ENCODE data around the gene TBXT. TPM values are rescaled to one million over a fixed set of nuclear protein-coding genes. Genes with fewer than 3 reads are reported as not detected.
"Not testable (repeated sequence)": the region's sequence is repeated elsewhere in the genome, so short reads cannot be mapped to it uniquely, and the experiment has no call there.

TBXT gene
- polyA plus RNA-seq, 6 donors from 2014 or later: not detected

DNA sequence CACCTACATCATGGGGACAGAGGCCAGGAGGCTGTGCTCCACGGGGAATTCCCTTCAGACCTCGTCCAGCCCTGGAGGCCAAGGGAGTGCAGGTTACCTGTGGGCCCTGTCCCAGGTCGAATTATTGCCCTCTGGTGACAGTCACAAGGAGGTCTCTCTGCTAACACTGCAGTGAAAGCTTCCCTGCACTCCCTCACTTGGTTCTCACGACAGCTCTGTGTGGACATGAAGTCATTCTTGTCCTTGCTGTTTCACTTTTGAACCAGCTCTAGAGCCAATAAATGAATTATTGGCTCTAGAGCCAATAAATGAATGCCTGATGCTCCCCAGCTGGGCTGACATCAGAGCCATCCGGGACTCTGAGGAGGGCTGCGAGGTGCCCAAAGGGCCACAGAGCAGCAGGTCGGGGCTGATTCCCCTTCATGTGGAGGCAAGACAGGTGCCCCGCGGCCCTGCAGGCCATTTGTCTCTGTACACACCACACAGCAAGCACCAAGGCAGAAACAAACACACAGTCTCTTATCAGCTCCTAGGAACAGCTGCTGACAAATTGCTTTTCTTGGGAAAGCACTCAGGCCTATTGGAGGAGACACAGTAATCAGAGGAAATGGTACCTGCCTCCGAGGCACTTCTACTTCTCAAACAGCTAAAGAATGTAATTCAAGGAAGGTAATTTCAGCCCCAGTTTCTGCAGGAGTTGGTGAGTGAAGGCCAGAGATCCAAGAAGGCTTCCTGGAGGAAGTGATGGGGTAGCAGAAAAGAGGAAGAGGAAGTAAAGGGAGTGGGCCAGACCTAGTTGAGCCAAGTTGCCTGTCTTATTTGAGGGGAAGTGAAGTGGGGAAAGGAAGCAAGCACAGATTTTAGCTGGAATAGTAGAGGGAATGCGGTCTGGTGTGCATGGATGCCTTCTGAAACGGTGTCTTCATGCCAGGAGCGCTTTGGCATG, 27.5 kb upstream of the TBXT start:
- H3K27me3 Mint-ChIP-seq: peaks cover 0 to 7% (median 6%) of the 10 kb centered on the region in 3 donors
- ATAC-seq (ENCODE audit: low read depth in 2 of 2): no peak
- H3K4me3 Mint-ChIP-seq: peak overlapping the region in 1 of 8 donors; percentile 76
- H3K27ac Mint-ChIP-seq: peak overlapping the region; percentile 4 to 83 (median 50)
- no peak for DNase-seq
- H3K4me1 Mint-ChIP-seq: peaks cover 8 to 22% (median 17%) of the 10 kb centered on the region in 3 donors
- H3K36me3 Mint-ChIP-seq: no peaks in the 10 kb centered on the region
- H3K9me3 Mint-ChIP-seq: no peaks in the 10 kb centered on the region

DNA sequence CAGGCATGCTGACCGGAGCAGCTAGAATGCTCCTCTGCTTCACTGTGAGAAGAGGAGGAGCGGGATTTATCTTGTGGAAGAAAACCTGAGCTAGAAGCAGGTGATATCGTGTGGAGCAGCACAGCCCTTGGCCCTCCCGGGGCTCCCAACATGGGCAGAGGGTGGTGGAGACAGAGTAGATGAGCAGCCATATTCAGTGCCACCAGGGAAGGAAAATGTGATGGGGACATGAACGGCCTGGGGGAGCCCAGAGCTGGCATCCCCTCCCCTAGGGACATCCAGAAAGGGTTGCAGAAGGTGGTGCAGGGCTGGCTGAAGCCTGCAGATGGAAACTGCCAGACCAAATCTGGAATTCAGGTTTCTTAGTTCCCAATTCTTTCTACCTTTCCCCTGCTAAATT, 24.9 kb upstream of the TBXT start:
- ATAC-seq (ENCODE audit: low read depth in 2 of 2) (no peak), DNase-seq (no peak)
- H3K9me3 Mint-ChIP-seq: peaks cover 0 to 3% (median 0%) of the 10 kb centered on the region in 7 donors
- peak overlapping the region in 1 of 8 donors; percentile 76 for H3K4me3 Mint-ChIP-seq
- peak overlapping the region in 2 of 6 donors; percentile 26 to 48 for H3K27ac Mint-ChIP-seq
- H3K27me3 Mint-ChIP-seq: peaks cover 0 to 9% (median 6%) of the 10 kb centered on the region in 3 donors
- H3K4me1 Mint-ChIP-seq: peaks cover 8 to 22% (median 11%) of the 10 kb centered on the region in 3 donors
- no peaks in the 10 kb centered on the region for H3K36me3 Mint-ChIP-seq

- no peaks in the 10 kb centered on the region for H3K36me3 Mint-ChIP-seq
- DNase-seq (no peak), ATAC-seq (ENCODE audit: low read depth in 2 of 2) (no peak)
Measured at GRCh38 chr6:166192136-166192535, 24.5 kb upstream of the TBXT start.

DNA sequence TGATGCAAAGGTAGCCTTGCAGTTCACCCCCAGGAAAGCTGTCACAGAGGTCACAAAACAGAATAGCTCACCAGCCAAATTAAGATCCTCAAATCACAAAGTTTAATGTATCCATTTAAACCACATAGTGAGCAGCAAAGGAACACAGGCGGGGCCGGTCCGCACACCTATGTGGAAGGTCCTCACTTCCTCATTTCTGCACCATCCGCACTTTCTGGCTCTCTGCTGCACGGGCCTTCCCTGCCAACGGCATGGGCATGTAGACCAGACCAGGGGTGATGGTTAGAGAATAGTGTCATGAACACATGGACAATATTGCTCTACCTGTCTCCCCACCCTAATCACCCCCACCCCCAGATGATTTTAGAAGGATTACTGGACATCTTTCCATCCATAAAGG, 12.1 kb upstream of the TBXT start:
- H3K27me3 Mint-ChIP-seq: peaks cover 21 to 42% (median 40%) of the 10 kb centered on the region in 3 donors
- peaks cover 0 to 7% of the 10 kb centered on the region in 2 donors for H3K36me3 Mint-ChIP-seq
- H3K4me1 Mint-ChIP-seq: no peaks in the 10 kb centered on the region
- peaks cover 0 to 6% (median 3%) of the 10 kb centered on the region in 7 donors for H3K9me3 Mint-ChIP-seq
- H3K4me3 Mint-ChIP-seq: no peak overlapping the region
- H3K27ac Mint-ChIP-seq: no peak overlapping the region
- DNase-seq (no peak), ATAC-seq (ENCODE audit: low read depth in 2 of 2) (peak in 1 of 2 donors; percentile 53)

More at GRCh38 chr6:166192136-166192535, 24.5 kb upstream of the TBXT start:
- peaks cover 8 to 22% (median 11%) of the 10 kb centered on the region in 3 donors for H3K4me1 Mint-ChIP-seq
- H3K4me3 Mint-ChIP-seq: peak overlapping the region in 1 of 8 donors; percentile 76
- peak overlapping the region in 1 of 6 donors; percentile 26 for H3K27ac Mint-ChIP-seq
- H3K9me3 Mint-ChIP-seq: peaks cover 0 to 7% (median under 1%) of the 10 kb centered on the region in 7 donors
- H3K27me3 Mint-ChIP-seq: peaks cover 0 to 8% (median 6%) of the 10 kb centered on the region in 3 donors

DNA sequence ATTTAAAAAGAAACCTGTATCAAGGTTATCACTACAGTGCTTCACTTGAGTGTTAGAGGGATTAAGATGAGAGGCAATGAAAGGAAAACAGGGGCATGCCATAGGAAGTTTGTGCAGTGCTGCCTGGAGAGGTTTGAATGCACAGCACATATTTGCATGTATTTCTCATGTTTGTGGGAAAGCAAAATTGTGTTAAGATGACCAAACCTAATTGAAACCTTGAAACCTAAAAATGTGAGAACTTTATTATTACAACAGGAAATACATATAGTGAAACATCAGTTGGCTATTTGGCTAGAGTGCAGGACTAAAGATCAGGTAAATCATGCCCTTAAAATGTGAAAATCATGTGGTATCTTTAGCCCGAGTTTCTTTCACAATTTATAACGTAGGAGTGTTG, 8.5 kb upstream of the TBXT start:
- Mint-ChIP-seq H3K4me1 (no peaks in the 10 kb centered on the region), H3K27ac (no peak overlapping the region), H3K27me3 (peaks cover 17 to 25% (median 21%) of the 10 kb centered on the region in 3 donors), H3K36me3 (no peaks in the 10 kb centered on the region), H3K9me3 (no peaks in the 10 kb centered on the region), H3K4me3 (no peak overlapping the region)
- no peak for ATAC-seq (ENCODE audit: low read depth in 2 of 2)
- DNase-seq: no peak

GRCh38 chr6:166175093-166175492, 7.4 kb upstream of the TBXT start:
- not testable (repeated sequence) for H3K4me1 Mint-ChIP-seq; H3K27ac Mint-ChIP-seq; H3K36me3 Mint-ChIP-seq; DNase-seq; H3K9me3 Mint-ChIP-seq; ATAC-seq (ENCODE audit: low read depth in 2 of 2); H3K4me3 Mint-ChIP-seq
- H3K27me3 Mint-ChIP-seq: peaks cover 16% of the 10 kb centered on the region in 3 donors

DNA sequence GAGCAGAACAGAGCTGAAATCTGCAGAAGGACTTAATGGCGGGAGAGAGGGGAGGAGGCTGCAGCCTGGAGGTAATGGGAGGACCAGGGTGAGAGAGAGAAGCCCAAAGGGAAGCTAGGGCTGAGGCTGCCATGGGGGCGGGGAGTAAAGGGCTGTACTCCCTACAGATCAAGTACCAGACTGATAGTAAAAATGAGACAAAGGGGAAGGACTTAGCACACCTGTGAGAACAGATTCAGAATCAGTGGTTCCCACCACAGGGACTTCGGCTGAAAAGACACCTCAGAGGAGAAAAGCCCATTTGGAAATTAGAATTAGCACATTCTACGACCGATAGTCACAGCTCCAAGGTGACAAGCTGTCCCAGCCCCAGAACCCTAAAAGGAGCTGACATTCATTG, 6.4 kb upstream of the TBXT start:
- peak overlapping the region in 1 of 8 donors; percentile 27 for H3K4me3 Mint-ChIP-seq
- peaks cover 16 to 17% (median 16%) of the 10 kb centered on the region in 3 donors for H3K27me3 Mint-ChIP-seq
- no peak for ATAC-seq (ENCODE audit: low read depth in 2 of 2)
- no peaks in the 10 kb centered on the region for H3K9me3 Mint-ChIP-seq
- H3K4me1 Mint-ChIP-seq: peaks cover 0 to 4% (median 0%) of the 10 kb centered on the region in 3 donors
- H3K27ac Mint-ChIP-seq: no peak overlapping the region
- DNase-seq: no peak
- H3K36me3 Mint-ChIP-seq: no peaks in the 10 kb centered on the region

DNA sequence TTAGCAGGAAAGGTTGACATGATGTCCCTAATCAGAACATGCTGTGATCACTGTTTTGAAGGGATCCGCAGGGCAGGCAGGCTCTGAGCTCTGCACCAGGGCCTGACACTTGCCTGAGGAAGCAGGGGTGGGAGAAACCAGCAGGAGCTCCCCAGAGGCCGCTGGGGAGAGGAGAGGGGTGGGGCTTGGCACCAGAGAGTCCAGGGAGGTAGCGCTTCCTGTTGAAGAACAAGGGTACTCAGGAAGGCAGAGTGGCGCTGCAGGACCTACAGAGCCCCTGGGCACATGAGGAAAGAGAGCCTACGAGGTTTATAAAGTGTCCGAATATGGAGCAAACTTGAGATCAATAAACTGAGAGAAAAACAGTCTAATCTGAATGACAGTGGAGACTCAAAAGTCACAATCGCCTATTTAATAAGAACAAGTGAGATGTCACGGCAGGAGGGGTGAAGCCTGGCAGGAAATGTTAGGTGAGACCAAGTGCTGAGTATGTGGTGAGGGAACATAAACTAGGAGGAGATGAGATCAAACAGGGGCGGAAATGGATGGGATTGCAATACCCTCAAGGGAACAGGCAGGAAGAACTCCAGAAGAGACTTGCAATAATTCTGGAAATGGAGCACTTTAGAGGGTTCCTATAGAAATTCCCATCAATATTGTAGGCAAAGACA, 5.8 kb upstream of the TBXT start:
- Mint-ChIP-seq H3K4me3 (no peak overlapping the region), H3K27ac (no peak overlapping the region), H3K27me3 (peaks cover 16 to 21% (median 21%) of the 10 kb centered on the region in 3 donors), H3K9me3 (peaks cover 0 to 2% (median 0%) of the 10 kb centered on the region in 7 donors), H3K4me1 (peaks cover 5 to 8% (median 5%) of the 10 kb centered on the region in 3 donors), H3K36me3 (peaks cover 0 to 3% of the 10 kb centered on the region in 2 donors)
- ATAC-seq (ENCODE audit: low read depth in 2 of 2) (no peak), DNase-seq (no peak)

GRCh38 chr6:166172546-166172945, 4.9 kb upstream of the TBXT start:
- H3K27ac Mint-ChIP-seq: no peak overlapping the region
- DNase-seq (no peak), ATAC-seq (ENCODE audit: low read depth in 2 of 2) (no peak)
- peaks cover 0 to 2% (median 0%) of the 10 kb centered on the region in 7 donors for H3K9me3 Mint-ChIP-seq
- H3K4me3 Mint-ChIP-seq: no peak overlapping the region
- peaks cover 7 to 12% (median 11%) of the 10 kb centered on the region in 3 donors for H3K4me1 Mint-ChIP-seq
- peaks cover 16 to 25% (median 24%) of the 10 kb centered on the region in 3 donors for H3K27me3 Mint-ChIP-seq
- peaks cover 0 to 6% of the 10 kb centered on the region in 2 donors for H3K36me3 Mint-ChIP-seq

DNA sequence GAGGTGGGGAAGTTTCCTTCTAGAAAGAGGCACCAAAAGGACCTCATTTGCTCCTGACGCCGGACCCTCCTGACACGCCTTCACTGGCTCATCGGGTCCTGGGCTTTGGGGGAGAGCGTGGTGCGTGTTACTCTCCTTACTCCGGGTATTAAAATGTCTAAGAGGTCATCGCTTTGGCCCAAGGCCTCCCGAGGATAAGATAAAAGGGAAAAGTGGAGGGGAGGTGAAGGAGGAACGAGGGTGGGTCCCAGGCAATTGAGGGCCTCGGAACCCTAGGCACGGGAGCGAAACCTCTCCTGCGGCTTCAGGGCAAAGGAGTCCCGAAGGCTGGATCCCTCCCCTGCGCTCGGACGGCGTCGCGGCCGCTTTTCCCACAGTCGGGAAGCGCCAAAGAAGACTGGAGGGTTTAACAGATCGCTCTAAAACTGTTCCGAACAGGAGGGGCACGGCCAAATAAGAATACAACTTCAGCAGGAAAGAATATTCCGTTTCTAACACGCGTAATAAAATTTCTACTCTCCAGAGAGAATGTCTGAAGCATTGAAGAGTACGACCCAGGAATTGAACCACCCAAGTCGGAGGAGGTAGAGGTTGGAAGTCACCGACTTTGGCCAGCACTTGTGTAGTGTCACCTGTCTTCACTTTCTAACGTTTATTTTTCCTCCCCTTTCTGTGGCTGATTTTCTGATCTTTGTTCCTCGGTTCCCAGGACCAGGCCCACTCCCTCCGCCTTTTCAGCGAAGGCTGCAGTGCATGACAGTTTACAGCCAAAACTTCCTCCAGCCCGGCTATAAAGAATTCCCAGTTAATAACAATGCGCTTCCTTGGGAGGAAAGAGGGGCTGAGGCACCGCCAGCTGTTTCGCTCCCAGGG, 2.1 kb upstream of the TBXT start:
- peaks cover 0 to 3% (median 0%) of the 10 kb centered on the region in 7 donors for H3K9me3 Mint-ChIP-seq
- peaks cover 0 to 6% of the 10 kb centered on the region in 2 donors for H3K36me3 Mint-ChIP-seq
- H3K27me3 Mint-ChIP-seq: peaks cover 12 to 40% (median 34%) of the 10 kb centered on the region in 3 donors
- H3K27ac Mint-ChIP-seq: peak overlapping the region in 2 of 6 donors; percentile 21 to 32
- H3K4me1 Mint-ChIP-seq: peaks cover 15 to 23% (median 21%) of the 10 kb centered on the region in 3 donors
- no peak for ATAC-seq (ENCODE audit: low read depth in 2 of 2)
- peak overlapping the region in 6 of 8 donors; percentile 31 to 91 (median 68) for H3K4me3 Mint-ChIP-seq
- no peak for DNase-seq

GRCh38 chr6:166168616-166169548, 1.2 kb upstream of the TBXT start:
- peaks cover 0 to 6% of the 10 kb centered on the region in 2 donors for H3K36me3 Mint-ChIP-seq
- peaks cover 15 to 25% (median 23%) of the 10 kb centered on the region in 3 donors for H3K4me1 Mint-ChIP-seq
- peaks cover 0 to 3% (median 0%) of the 10 kb centered on the region in 7 donors for H3K9me3 Mint-ChIP-seq
- H3K27ac Mint-ChIP-seq: peak overlapping the region in 3 of 6 donors; percentile 31 to 91 (median 33)
- no peak for DNase-seq
- H3K27me3 Mint-ChIP-seq: peaks cover 21 to 49% (median 41%) of the 10 kb centered on the region in 3 donors
- peak in 1 of 2 donors; percentile 38 for ATAC-seq (ENCODE audit: low read depth in 2 of 2)
- H3K4me3 Mint-ChIP-seq: peak overlapping the region; percentile 79 to 91 (median 91)

Measured in naive B cell (primary cell).